ENCODE results near the gene BDH1.

- TF ChIP-seq CTCF (IDR thresholded peaks at IDR 0.05; ENCODE audit: borderline replicate concordance, extremely low read depth, low read length, poor library complexity, severe bottlenecking) (no peak), EZH2 (IDR thresholded peaks at IDR 0.05; ENCODE audit: borderline replicate concordance, low read depth, low read length, severe bottlenecking) (no peak)
Observed at GRCh38 chr3:197475514-197475913, 80.3 kb downstream of the BDH1 start.

All from DND-41 (cell line).